ENCODE results near the gene PMEPA1.

Gene PMEPA1, protein sequence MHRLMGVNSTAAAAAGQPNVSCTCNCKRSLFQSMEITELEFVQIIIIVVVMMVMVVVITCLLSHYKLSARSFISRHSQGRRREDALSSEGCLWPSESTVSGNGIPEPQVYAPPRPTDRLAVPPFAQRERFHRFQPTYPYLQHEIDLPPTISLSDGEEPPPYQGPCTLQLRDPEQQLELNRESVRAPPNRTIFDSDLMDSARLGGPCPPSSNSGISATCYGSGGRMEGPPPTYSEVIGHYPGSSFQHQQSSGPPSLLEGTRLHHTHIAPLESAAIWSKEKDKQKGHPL

DNA sequence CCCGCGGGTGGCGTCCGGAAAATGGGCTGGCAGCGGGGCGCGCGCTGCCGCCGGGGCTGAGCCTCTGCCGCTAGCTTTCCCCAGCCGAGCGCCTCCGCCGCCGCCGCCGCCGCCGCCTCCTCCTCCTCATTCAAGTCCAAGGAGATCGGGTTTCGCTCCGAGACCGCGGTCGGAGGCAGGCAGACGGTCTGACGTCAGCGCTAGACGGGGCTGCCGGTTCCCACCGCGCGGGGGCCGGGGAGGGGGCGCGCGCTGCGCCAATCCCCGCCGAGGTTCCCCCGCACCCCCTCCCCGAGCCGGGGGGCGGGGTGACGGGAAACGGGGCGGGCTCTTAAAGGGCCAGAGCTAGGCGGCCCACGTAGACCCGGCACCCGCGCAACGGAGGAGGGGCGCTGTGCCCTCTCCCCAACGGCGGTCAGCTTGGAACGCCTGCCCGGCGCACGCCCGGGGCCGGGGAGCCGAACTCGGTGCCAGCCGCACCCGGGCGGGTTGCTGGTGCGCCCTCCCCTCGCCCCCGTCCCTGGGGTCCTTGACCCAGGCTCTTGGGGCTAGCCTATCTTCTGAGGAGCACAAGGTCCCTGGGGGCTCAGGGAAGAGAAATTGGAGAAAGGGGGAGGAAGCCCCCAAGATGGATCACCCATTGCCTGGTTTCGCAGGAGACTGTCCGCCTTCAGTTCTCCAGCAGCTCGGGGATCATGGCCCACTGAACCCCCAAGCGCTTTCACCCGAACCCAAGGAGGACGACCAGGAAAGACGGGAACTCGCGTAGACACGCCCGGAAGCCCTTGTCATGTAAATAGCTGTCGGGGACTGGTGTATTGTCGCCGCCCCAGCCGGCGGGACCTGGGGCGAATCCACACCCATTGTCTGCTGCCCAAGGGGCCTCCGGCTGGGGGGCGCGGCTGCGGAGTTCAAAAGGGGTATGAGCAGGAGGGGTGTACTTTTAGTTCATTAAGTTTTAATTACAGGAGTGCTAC is at the start of gene PMEPA1:
Gene PMEPA1 (minus strand): TSS at position 193 of the 977 bp plus-strand sequence. CDS start 433 bp downstream, outside the sequence.
- peak; percentile 62 for DNase-seq (ENCODE audit: low read depth)

GRCh38 chr20:57757767-57758166 is 48.0 kb upstream of the PMEPA1 start:
- no peak for DNase-seq (ENCODE audit: low read depth)

DNA sequence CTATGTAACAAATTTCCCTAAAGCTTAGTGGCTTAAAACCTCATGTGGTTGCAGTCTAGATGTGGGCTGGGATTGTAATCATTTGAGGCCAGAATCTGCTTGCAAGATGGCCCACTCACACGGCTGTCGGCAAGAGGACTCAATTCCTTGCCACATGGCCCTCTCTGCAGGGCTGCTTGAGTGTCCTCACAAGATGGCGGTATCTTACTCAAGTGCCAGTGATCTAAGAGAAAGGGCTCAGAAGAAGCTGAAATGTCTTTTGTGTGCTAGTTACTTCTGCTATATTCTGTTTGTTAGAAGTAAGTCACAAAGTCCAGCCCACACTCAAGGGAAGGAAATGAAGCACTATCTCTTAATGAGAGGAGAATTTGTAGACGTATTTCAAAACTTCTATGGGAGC is 47.1 kb upstream of the PMEPA1 start:
- DNase-seq (ENCODE audit: low read depth): no peak

DNA sequence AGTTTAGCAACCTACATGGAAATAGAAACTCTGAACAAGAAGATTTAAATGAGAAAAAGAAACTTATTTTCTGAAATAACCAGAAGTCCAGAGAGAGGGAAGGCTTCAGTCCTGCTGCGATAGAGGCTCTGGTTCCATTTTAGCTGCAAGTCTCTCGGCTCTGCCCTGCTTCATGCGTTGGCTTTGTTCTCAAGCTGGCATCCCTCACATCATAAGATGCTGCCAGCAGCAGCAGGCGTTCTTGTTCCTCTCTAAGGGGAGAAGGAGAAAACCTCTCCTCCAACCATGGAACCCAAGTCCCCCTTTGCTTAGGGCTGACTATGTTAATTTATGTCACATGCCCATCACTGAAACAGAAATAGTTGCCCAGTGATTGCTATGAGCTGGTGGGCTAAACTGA is 46.4 kb upstream of the PMEPA1 start:
- no peak for DNase-seq (ENCODE audit: low read depth)

GRCh38 chr20:57755609-57756008 is 45.8 kb upstream of the PMEPA1 start:
- DNase-seq (ENCODE audit: low read depth): no peak

GRCh38 chr20:57754190-57754589 is 44.4 kb upstream of the PMEPA1 start:
- DNase-seq (ENCODE audit: low read depth): no peak

GRCh38 chr20:57753332-57754164 is 43.7 kb upstream of the PMEPA1 start:
- DNase-seq (ENCODE audit: low read depth): no peak

DNA sequence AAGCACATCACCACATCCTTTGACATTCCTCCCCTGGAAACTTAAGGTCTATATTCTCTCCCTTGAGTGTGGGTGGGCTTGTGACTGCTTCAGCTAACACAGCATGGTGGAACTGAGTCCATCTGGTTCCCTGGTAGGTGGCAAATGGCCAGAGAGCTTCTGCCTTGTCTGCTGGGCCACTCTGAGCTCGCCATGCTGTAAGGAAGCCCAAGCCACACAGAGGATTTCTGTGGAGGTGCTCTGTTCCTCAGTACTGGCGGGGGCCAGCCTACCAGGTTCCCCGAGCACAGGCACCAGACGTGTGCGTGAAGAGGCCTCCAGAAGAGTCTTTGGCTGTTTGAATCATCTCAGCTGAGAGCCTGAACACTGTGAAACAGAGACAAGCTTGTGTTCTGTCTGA is 41.6 kb upstream of the PMEPA1 start:
- DNase-seq (ENCODE audit: low read depth): no peak

DNA sequence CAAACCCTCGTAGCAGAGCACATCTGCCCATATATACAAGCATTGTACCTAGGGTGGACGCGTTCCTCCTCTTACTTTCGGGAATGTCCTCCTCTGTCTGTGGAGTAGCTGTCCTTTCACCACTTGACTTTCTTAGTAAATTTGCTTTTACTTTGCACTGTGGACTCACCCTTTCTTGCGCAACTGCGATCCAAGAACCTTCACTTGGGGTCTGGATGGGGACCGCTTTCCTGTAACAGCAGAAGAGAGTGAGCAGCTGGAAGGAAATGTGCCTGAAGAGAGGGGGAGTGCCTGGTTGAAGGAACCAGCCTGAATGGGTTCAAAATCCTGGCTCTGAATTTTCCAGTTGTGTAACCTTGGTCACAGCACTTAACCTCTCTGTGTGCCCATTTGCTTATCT is 40.1 kb upstream of the PMEPA1 start:
- no peak for DNase-seq (ENCODE audit: low read depth)

- no peak for DNase-seq (ENCODE audit: low read depth)
Measured at GRCh38 chr20:57749131-57749690, 39.4 kb upstream of the PMEPA1 start.

- DNase-seq (ENCODE audit: low read depth): peak; percentile 44
Measured at GRCh38 chr20:57748601-57749130, 38.9 kb upstream of the PMEPA1 start.

- no peak for DNase-seq (ENCODE audit: low read depth)
Measured at GRCh38 chr20:57747861-57748481, 38.2 kb upstream of the PMEPA1 start.

DNA sequence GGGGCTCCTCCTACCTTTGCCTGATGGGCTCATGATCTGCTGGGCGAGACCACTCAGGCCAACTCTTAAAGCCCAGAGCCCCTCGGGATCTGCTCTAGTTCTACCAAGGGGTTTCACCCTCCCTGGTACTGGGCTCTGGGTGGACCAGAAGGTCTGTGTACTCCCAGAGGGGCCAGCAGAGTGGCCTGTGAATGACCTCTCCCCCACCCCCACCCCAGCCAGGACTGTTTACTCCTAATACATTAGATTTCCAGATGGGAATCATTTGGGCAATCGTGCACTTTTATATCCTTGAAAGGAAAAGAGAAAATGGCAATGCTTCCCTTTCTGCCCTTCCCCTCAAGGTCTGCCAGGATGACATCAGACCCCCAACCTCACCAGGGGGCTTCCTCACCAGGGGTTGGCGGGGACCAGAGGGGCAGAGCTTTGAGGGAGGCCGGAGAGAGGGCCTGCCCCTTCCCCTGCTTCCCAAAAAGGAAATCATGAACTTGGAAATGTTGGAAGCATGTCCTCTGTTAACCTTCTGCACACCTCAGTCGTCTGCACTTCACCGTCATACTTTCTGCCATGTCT is 37.1 kb upstream of the PMEPA1 start:
- DNase-seq (ENCODE audit: low read depth): no peak

GRCh38 chr20:57746201-57746600 is 36.4 kb upstream of the PMEPA1 start:
- no peak for DNase-seq (ENCODE audit: low read depth)

DNA sequence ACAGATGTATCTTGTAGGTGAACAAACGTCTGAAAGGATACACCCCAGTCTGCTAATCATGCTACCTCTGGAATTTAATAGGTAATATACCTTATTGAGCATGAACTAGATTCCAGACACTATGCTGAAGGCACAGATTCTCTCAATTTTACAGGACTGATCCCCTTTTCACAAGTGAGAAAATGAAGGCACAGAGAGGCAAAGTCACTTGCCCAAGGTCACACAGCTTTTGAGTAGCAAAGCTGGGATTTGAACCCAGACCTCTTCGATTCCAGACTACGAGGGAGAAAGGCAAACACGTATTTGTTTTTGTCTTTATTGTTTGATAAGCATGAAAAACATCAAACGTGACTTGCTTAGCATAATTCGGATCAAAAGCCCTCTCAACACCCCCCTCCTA is 34.4 kb upstream of the PMEPA1 start:
- no peak for DNase-seq (ENCODE audit: low read depth)

GRCh38 chr20:57743450-57744095 is 33.8 kb upstream of the PMEPA1 start:
- DNase-seq (ENCODE audit: low read depth): no peak

GRCh38 chr20:57742507-57743181 is 32.8 kb upstream of the PMEPA1 start:
- DNase-seq (ENCODE audit: low read depth): no peak

DNA sequence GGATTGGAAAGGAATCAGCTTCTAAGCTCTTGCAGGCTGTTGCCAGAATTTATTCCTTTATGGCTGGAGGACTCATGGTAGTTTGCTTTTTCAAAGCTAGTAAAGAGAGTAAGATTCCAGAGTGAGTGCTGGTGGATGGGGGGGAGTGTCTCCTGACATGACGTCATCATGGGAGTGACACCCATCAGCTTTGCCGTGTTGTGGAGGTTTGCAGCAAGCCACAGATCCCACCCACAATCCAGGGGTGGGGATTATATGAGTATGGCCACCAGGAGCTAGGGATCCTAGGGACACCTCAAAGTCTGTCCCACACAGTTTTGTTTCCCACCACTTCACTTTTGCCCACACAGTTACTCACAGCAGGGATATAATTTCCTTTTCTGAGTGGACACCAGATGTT is 28.7 kb upstream of the PMEPA1 start:
- no peak for DNase-seq (ENCODE audit: low read depth)

DNA sequence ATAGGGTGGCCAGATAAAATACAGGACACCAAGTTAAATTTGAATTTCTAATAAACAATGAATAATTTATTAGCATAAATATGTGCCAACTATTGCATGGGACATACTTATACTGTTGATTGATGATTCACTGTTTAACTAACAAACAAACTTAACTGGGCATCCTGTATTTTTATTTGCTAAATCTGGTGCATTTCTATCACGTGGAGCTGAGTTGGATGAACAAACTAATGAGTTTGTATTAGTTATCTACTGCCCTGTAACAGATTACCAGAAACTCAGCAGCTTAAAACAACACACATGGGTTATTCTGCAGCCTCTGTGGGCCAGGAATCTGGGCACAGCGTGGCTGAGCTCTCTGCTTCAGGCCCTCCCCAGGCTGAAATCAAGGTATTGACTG is 28.2 kb upstream of the PMEPA1 start:
- DNase-seq (ENCODE audit: low read depth): no peak

DNA sequence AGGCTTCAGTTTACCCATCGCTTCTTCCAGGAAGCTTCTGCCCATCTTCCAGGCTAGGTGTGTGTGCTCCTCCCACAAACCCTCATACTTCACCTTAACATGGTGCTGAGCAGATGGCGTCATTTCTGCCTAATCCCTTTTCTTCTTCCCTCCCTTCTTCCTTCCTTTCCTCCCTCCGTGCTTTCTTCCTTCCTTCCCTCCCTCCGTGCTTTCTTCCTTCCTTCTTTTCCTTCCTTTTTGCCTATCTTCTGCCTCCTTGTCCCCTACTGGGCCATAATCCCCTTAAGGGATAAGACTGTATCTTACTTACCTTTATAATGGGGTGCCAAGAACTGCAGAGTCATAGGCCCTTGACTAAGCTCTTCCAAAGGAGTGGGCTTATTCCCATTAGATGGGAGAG is 27.5 kb upstream of the PMEPA1 start:
- DNase-seq (ENCODE audit: low read depth): no peak
